Stomach (tissue), 9 donors: ENCODE data around the gene DCN. TPM values are rescaled to one million over a fixed set of nuclear protein-coding genes. Genes with fewer than 3 reads are reported as not detected.

Experiments
- DNase-seq, 2 donors: peaks; one replicate each; pipeline versions ENCODE4 v3.0.0 to v3.0.0-alpha.2; 2013 to 2019
- H3K27ac ChIP-seq, 5 donors: fragments of 200-600 bp in 4 of 5; sonication (generic) in 4 of 5; one replicate each; pipeline ENCODE4 v1.5.1; 2013 to 2019; ENCODE audit warnings: mild to moderate bottlenecking in 1 of 5, moderate library complexity in 1 of 5
- H3K27me3 ChIP-seq, 3 donors: fragments of 200-600 bp; sonication (generic); one replicate each; pipeline ENCODE4 v1.5.1; 2017 to 2019; ENCODE audit warnings: mixed run types in 1 of 3
- H3K36me3 ChIP-seq, 4 donors: fragments of 200-600 bp; sonication (generic); 1 replicate in 3 of 4; 2 replicates in 1 of 4; pipeline ENCODE4 v1.5.1; 2016 to 2019
- H3K4me1 ChIP-seq, 4 donors: fragments of 200-600 bp; sonication (generic); one replicate each; pipeline ENCODE4 v1.5.1; 2016 to 2019
- H3K4me3 ChIP-seq, 4 donors: fragments of 200-600 bp; sonication (generic) in 3 of 4; one replicate each; pipeline ENCODE4 v1.5.1; 2016 to 2019; ENCODE audit warnings: mild to moderate bottlenecking in 1 of 4
- H3K9me3 ChIP-seq, 4 donors: fragments of 200-600 bp; sonication (generic); one replicate each; pipeline ENCODE4 v1.5.1; 2016 to 2019
- EP300 ChIP-seq: sonication (generic); formaldehyde crosslinking; IDR thresholded peaks from one replicate; pipeline ENCODE4 v1.6.1; 2017; ENCODE audit warnings: antibody characterized with exemption
- POLR2A ChIP-seq, 4 donors: fragments of 450-650 bp; IDR thresholded peaks; one replicate each; pipeline ENCODE4 v1.6.1; 2016; ENCODE audit warnings: antibody characterized with exemption in 4 of 4, control low read depth in 2 of 4, mild to moderate bottlenecking in 1 of 4, moderate library complexity in 1 of 4
- POLR2AphosphoS5 ChIP-seq, 3 donors: sonication (generic); formaldehyde crosslinking; IDR thresholded peaks; one replicate each; pipeline ENCODE4 v1.6.1; 2016; ENCODE audit warnings: antibody characterized with exemption in 3 of 3
- WGBS, 5 donors: extraction: QIAGEN DNeasy Blood & Tissue Kit in 3 of 5; methylation state at CpG; one replicate each; pipeline versions ENCODE4 v1.1.5 to v1.1.7; 2013 to 2018; 5-methylcytosine and 5-hydroxymethylcytosine counted together
- intact Hi-C: fragments of 100-400 bp; cut with DNase I; formaldehyde crosslinking; loops from one replicate; pipeline ENCODE4 v1.15.1; 2023; ENCODE audit warnings: low total_unique reads
- polyA plus RNA-seq, 3 donors: library from polyadenylated mRNA; stranded (reverse); fragments of 200-250 nt; gene quantifications; one replicate each; pipeline ENCODE4 v1.2.3, GENCODE V29; 2013
- total RNA-seq, 5 donors: library from RNA; depleted of rRNA; stranded (reverse); fragments of >200 nt; gene quantifications; one replicate each; pipeline versions ENCODE4 v1.1.0 to v1.2.3, GENCODE V29; 2014 to 2016
- TF ChIP-seq, protein P1 (sequence below), 7 experiments: fragments of 450-650 bp in 4 of 7; fragments of 200-600 bp in 3 of 7; sonication (generic) in 3 of 7; IDR thresholded peaks; one replicate each; pipeline ENCODE4 v1.5.1; 2016 to 2019; ENCODE audit warnings: antibody characterized with exemption in 7 of 7, control low read depth in 2 of 7, mild to moderate bottlenecking in 1 of 7
- donor health status: healthy with polysubstance abuse.
- donor health status: Bipolar disorder and iron deficiency.
- donor health status: healthy.

Gene DCN
- total and polyA plus RNA-seq, 8 donors, result 145 to 1,044 (median 342) TPM

DNA sequence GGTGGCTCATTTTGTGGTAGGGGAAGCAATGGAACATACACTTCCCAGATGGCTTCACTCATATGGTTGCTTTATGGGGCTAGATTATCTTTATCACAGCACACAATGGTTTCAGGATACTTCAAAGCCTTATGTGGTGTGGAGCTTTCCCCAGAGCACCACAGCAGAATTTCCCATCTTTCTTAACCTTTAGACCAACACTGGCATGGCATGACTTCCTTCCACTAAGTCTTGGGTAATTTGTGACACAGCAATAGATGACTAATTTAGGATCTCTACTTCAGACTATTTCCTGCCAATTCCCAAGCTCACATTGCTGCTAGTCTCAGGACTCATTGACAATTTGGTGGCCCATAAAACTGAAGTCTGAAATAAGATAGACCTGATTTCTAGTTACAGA lies 36.9 kb upstream of the DCN start:
- H3K4me1 ChIP-seq, result peaks cover 0 to 7% (median 0%) of the 10 kb centered on the region in 4 donors
- intact Hi-C loops, result no loop called here
- DNase-seq, result no peak
- no peaks in the 10 kb centered on the region for H3K36me3 ChIP-seq
- H3K4me3 ChIP-seq, result no peak overlapping the region
- TF ChIP-seq EP300, result no peak
- TF ChIP-seq, protein P1, sequence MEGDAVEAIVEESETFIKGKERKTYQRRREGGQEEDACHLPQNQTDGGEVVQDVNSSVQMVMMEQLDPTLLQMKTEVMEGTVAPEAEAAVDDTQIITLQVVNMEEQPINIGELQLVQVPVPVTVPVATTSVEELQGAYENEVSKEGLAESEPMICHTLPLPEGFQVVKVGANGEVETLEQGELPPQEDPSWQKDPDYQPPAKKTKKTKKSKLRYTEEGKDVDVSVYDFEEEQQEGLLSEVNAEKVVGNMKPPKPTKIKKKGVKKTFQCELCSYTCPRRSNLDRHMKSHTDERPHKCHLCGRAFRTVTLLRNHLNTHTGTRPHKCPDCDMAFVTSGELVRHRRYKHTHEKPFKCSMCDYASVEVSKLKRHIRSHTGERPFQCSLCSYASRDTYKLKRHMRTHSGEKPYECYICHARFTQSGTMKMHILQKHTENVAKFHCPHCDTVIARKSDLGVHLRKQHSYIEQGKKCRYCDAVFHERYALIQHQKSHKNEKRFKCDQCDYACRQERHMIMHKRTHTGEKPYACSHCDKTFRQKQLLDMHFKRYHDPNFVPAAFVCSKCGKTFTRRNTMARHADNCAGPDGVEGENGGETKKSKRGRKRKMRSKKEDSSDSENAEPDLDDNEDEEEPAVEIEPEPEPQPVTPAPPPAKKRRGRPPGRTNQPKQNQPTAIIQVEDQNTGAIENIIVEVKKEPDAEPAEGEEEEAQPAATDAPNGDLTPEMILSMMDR (IDR thresholded peaks at IDR 0.05), result no peak
- no peak for TF ChIP-seq POLR2A (IDR thresholded peaks at IDR 0.05)
- no peak for TF ChIP-seq POLR2AphosphoS5 (IDR thresholded peaks at IDR 0.05)
- H3K9me3 ChIP-seq, result no peaks in the 10 kb centered on the region
- no peaks in the 10 kb centered on the region for H3K27me3 ChIP-seq
- no peak overlapping the region for H3K27ac ChIP-seq

DNA sequence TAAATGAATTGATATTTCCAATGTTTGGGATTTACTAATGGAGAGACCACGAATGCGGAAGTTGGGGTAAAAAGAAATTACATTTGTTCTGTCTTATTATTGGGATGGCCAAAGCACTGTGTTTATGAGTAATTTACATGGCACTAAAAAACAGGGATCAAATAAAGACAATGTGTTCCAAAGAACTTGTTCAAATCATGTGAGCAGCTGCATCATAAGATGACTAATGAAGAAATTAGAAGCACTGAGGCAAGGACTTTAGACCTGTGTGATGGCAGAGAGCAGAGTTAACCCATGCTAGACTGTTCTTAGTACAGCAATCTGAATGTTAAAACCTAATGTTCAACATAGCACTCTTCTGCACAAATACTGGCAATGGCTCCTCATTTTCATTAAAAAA lies 34.3 kb upstream of the DCN start:
- Histone ChIP-seq H3K27me3 (no peaks in the 10 kb centered on the region), H3K4me1 (no peaks in the 10 kb centered on the region), H3K9me3 (no peaks in the 10 kb centered on the region), H3K27ac (no peak overlapping the region), H3K4me3 (no peak overlapping the region), H3K36me3 (no peaks in the 10 kb centered on the region)
- TF ChIP-seq POLR2AphosphoS5 (IDR thresholded peaks at IDR 0.05) (no peak), EP300 (no peak), POLR2A (IDR thresholded peaks at IDR 0.05) (no peak)
- TF ChIP-seq, protein P1 (IDR thresholded peaks at IDR 0.05), result no peak
- 87 to 98% (median 94%) methylated on average over 2 of the region's 2 CpGs for WGBS, 5 donors
- no peak for DNase-seq
- intact Hi-C loops, result no loop called here

DNA sequence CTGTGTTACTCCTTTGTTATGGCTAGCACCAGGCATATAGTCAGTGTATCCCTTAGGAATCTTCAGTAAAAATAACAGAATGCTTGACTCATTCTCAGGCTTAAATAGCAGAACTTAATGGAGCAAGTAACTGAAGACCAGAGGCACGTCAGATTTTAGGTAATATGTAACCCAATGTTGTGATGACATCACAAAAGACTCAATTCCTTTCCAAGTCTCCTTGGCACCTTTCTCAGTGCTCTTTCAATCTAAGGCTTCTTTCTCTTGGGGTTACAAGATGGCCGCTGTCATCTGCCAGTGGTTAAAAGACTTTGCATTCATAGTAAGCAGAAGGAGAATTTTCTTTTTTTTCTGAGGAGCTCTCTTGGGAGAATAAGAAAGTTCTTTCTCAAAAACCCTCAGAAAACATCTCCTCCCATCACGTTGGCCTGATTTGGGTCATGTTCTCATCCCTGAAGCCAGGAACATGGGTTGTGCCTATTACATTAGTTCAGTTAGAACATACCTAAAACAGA lies 33.4 kb upstream of the DCN start:
- Histone ChIP-seq H3K9me3 (no peaks in the 10 kb centered on the region), H3K4me3 (no peak overlapping the region), H3K36me3 (no peaks in the 10 kb centered on the region), H3K27me3 (no peaks in the 10 kb centered on the region), H3K27ac (no peak overlapping the region), H3K4me1 (no peaks in the 10 kb centered on the region)
- TF ChIP-seq POLR2A (IDR thresholded peaks at IDR 0.05), result no peak
- TF ChIP-seq, protein P1 (IDR thresholded peaks at IDR 0.05), result no peak
- TF ChIP-seq POLR2AphosphoS5 (IDR thresholded peaks at IDR 0.05), result no peak
- TF ChIP-seq EP300, result no peak
- intact Hi-C loops, result no loop called here
- no peak for DNase-seq
- 65 to 69% (median 67%) methylated on average over 3 of the region's 3 CpGs for WGBS, 5 donors

DNA sequence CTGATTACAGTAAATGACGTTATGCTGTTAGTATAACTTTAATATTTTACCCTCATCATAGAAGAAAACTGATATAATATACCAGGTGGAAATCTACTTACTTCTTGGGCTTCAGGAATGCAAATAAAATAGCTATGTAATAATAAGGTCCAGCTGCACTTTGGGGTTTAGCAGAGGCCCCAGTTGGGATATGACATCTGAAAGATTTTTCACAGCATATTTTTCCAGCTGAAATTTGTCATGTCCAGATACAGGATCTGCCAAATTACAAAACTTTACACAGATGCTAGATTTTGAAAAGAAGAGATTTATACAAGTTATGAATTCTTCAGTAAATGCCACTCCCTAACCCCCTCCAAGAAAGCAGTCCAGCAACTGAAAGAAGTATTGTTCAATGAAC lies 29.2 kb upstream of the DCN start:
- Histone ChIP-seq H3K4me1 (no peaks in the 10 kb centered on the region), H3K27ac (no peak overlapping the region), H3K36me3 (no peaks in the 10 kb centered on the region), H3K9me3 (no peaks in the 10 kb centered on the region), H3K4me3 (no peak overlapping the region), H3K27me3 (no peaks in the 10 kb centered on the region)
- WGBS, 5 donors, result 42 to 60% (median 54%) methylated on average over 1 of the region's 1 CpG
- peak in 1 of 2 donors; percentile 36 for DNase-seq
- intact Hi-C loops, result no loop called here
- TF ChIP-seq, protein P1 (IDR thresholded peaks at IDR 0.05), result no peak
- no peak for TF ChIP-seq EP300
